HG03025 (cell line): ENCODE measurements around the gene CTNND1.
"Not testable (repeated sequence)": the region's sequence is repeated elsewhere in the genome, so short reads cannot be mapped to it uniquely, and the experiment has no call there.

Source experiments
- ATAC-seq: cut with Tn5 transposase; IDR thresholded peaks from one replicate; pipeline ENCODE4 v1.9.1; 2021; ENCODE audit warnings: mild to moderate bottlenecking, moderate library complexity; ENCODE audit not compliant: unreplicated experiment, low FRiP score

CTNND1 gene

DNA sequence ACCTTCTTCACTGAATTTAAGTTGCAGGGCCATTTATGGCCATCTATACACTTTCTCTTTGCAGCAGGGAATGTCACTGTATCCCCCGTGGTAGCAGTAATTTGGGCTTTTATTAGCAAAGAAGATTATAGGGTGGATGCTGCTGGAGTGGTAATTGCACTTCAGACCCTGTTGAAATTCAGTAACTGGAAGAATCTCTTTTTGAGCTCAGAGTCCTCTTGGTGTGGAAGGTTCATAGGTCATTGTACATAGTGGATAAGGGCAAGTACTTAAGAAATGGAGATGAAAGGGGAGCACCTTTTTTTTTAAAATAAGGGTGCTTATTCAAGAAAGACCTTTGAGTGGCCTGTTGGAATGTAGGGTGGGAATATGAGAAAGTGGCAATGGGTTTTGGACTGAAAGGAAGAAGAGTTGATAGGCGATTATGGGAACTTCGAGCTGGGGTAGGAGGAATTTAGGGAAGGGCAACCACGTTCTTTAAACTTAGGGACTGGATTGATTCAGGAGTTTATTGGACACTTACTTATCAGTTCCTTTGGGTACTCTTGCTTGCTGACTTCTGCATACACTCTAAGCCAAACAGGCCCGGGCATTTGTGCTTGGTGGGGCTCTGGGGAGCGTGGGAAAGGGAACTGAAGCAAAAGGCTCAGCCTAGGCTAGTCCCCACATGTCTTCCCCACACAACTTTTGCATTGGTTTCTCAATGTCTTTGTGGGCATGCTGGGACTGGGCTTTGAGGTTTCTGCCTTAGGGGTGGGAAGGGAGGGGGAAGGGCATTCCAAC lies 26.5 kb downstream of the CTNND1 start:
- ATAC-seq: no peak

GRCh38 chr11:57788703-57789088 lies 27.1 kb downstream of the CTNND1 start:
- ATAC-seq: no peak

GRCh38 chr11:57791321-57792059 lies 29.9 kb downstream of the CTNND1 start:
- no peak for ATAC-seq

- ATAC-seq: peak; percentile 68
Observed at GRCh38 chr11:57792060-57792541, 30.5 kb downstream of the CTNND1 start.

DNA sequence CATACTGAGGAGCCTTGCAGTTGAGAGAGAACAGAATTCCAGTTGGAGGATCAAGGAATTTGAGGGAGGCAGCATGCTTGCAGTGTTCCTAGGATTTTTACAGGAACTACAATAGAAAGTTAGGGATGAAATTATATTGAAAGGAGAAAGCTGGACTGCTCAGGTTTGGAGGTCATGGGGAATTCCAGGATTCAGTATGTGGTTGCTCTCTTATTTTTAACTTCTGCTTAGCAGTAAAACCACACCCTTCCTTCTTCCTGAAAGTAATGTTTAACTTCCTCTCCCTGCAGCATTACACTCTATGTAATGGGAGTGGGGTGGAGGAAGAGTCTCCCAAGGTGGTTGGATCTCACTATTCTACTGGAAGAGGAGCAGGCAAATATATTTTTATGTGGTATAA lies 31.3 kb downstream of the CTNND1 start:
- no peak for ATAC-seq

- ATAC-seq: no peak
Observed at GRCh38 chr11:57793351-57794115, 31.9 kb downstream of the CTNND1 start.

GRCh38 chr11:57798905-57799559 lies 37.4 kb downstream of the CTNND1 start:
- ATAC-seq: no peak

DNA sequence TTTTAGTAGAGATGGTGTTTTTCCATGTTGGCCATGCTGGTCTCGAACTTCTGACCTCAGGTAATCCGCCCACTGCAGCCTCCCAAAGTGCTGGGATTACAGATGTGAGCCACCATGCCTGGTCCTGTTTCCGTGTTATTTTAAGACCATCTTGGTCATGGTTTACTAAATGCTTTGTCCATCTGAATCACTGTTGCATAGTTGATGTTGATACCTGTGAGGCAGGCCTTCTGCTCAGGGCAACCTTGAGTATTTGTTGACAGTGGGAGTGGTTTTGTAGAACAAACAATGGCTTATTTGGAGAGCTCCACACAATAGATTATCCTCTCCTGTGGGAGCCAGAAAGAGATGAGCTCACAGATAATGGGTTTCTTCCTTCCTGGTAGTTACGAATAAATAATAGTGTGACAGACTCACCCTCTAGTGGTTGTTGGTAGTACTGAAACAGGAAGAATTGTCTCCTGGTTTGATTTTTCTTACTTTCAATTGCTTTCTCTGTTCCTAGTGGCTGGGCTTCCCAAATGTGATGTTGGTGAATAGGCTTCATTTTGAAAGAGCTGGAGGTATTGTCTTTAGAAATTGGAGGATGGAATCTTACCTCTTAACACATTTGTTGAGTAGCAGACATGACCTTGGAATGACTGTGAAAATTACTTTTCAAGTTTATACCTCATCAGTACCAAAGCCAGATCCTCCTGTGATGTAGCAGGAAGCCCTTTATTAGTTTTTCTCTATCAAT lies 39.0 kb downstream of the CTNND1 start:
- ATAC-seq: no peak

DNA sequence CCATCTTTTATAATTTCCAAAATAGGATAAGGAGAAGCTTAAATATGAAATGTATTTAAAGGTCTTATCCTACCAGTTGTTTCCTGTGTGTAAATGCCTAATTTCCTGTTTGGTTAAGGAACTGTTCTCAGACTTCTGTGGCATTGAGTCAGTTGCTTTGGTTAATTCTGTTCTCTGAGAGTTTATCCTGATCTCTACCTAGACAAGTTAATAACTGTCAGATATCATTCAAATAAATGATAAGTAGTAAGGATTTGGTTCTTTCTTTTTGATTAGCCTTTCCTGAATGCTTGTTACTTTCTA lies 39.5 kb downstream of the CTNND1 start:
- ATAC-seq: no peak

GRCh38 chr11:57802411-57802810 lies 40.8 kb downstream of the CTNND1 start:
- no peak for ATAC-seq

DNA sequence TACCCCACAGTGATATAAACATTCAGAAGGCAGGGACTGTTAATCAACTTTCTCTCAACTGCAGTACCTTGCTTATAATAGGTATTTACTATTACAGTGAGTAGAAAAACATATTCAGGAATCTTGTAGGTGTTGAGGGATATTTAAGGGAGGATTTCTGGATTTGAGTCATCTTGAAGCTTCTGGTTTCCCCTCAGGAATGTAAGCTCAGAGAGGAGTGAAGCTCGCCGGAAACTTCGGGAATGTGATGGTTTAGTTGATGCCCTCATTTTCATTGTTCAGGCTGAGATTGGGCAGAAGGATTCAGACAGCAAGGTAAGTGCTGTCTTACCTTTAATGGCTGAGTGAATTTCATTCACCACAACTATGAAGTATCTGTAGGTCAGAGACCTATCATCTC lies 42.9 kb downstream of the CTNND1 start:
- ATAC-seq: no peak

GRCh38 chr11:57805780-57806179 lies 44.2 kb downstream of the CTNND1 start:
- ATAC-seq: no peak

DNA sequence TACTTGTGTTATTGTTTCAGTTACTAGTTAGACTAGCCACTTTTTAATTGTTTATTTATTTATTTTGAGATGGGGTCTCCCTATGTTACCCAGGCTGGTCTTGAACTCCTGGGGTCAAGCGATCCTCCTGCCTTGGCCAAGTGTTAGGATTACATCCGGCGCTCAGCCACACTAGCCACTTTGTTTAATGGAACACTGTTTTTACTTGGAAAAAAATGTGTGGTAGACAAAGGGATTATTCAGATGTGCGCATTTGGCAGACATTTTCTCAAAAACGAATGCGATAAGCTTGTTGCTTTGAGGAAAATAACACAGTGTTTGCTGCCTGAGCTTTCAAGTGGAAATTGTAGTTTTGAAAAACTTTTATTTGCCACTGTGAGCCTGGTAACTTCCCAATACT lies 51.0 kb downstream of the CTNND1 start:
- ATAC-seq: no peak

- ATAC-seq: peak; percentile 55
Observed at GRCh38 chr11:57815476-57815875, 53.9 kb downstream of the CTNND1 start.

DNA sequence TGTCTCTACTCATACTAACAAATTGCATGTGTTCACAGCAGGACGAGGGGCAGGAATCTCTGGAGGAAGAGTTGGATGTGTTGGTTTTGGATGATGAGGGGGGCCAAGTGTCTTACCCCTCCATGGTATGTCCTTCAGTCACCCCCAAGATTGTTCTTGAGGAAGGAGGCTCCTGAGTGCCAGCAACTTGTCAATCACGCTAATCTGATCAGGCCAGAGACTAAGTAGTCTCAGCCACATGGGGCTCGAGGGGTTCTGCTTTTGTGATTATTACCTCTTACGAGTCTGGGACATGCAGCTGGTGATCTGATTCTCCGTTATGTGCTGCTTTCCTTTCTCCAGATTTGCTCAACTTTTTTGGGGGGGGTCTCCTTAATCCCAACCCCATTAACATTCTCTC lies 54.3 kb downstream of the CTNND1 start:
- no peak for ATAC-seq

DNA sequence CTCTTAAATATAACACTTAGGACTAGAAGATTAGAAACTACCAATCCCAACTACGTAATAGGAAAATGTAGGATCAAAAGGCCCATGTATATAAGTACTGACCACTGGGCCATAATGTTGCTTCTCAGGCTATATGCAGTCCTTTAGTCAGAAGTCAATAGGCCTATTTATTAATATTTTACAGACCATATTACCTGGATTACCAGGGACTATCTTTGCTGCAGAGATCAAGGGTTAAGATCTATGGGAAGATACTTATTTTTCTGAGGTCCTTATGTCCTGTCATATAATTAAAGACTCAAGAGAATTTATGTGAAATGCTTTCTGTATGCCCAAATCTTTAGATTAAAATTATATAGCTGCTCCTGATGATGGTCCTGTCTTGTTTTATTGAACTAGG lies 57.2 kb downstream of the CTNND1 start:
- ATAC-seq: no peak

- ATAC-seq: no peak
Observed at GRCh38 chr11:57819252-57819979, 57.8 kb downstream of the CTNND1 start.

DNA sequence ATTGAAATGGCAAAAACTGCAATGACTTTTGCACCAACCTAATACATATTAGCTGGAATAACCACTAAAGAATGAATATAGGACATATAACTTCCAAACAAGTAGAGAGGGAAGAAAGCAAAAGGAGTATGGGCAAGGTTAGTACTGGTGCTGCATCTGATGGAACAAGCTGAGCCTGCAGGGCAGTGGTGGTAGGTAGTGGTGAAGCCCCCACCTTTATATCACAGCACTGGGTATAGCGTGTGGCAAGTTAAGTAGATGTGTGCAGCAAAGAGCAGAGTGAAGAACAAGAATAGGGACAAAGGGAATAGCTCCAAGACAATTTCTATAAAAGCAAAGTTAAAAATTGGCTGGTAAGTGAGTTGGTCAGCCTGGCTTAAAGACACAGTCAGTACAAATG lies 62.3 kb downstream of the CTNND1 start:
- ATAC-seq: no peak

DNA sequence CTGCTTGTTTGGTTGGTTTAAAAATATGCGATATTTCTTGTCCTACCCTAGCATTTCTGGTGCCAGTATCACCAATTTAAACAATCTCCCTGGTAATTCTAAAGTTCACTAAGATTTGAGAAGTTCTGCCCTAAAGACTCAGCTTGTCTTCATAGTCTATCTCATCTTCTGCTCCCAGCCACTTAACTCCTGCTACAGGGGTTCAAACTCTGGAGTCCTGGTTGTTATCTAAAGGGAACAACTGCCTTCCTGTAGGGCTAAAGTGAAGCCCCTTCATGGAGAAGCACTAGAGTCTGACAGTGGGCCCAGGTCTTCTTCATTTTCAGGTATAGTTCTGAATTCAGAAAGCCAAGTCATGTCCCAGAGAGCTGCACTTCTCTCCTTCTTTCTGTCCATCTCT lies 73.2 kb downstream of the CTNND1 start:
- ATAC-seq: no peak

DNA sequence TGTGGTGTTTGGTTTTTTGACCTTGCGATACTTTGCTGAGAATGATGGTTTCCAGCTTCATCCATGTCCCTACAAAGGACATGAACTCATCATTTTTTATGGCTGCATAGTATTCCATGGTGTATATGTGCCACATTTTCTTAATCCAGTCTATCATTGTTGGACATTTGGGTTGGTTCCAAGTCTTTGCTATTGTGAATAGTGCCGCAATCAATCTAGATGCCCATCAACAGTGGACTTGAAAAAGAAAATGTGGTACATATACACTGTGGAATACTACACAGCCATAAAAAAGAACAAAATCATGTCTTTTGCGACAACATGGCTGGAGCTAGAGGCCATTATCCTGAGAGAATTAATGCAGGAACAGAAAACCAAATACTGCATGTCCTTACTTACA lies 77.0 kb downstream of the CTNND1 start:
- not testable (repeated sequence) for ATAC-seq
